K562 (cell line): Measurements from ENCODE around the gene NACC1. TPM values are rescaled to one million over a fixed set of nuclear protein-coding genes. Genes with fewer than 3 reads are reported as not detected.
A peak's percentile ranks its signal among the peaks of the same experiment; 100 is the strongest.

Experiments used
- ADNP ChIP-seq: fragments of 200-800 bp; sonication (Bioruptor generic); IDR thresholded peaks from 2 replicates; pipeline ENCODE4 v1.6.1; 2016; ENCODE audit warnings: missing genetic modification characterization, missing compliant biosample characterization
- CBX8 ChIP-seq: fragments of 200-600 bp; sonication (generic); IDR thresholded peaks from 2 replicates; pipeline ENCODE4 v1.6.1; 2012; ENCODE audit warnings: borderline replicate concordance, mixed run types, low read depth, mild to moderate bottlenecking, moderate library complexity, mixed read lengths, low read length, control low read depth, inconsistent platforms; ENCODE audit not compliant: poor library complexity, severe bottlenecking; ENCODE audit errors: extremely low read depth
- DPF2 ChIP-seq: fragments of 450-650 bp; IDR thresholded peaks from 2 replicates; pipeline ENCODE4 v1.6.1; 2016
- FOXP1 ChIP-seq: sonication (generic); formaldehyde crosslinking; IDR thresholded peaks from 2 replicates; pipeline ENCODE4 v1.8.0; 2022; ENCODE audit warnings: mild to moderate bottlenecking, missing genetic modification reagents
- FUS ChIP-seq: fragments of 200-400 bp; formaldehyde crosslinking; optimal IDR thresholded peaks from 2 replicates; pipeline ENCODE3; 2017; ENCODE audit warnings: low read depth, low read length
- LCOR ChIP-seq: sonication (generic); formaldehyde crosslinking; IDR thresholded peaks from 2 replicates; pipeline ENCODE4 v1.8.0; 2022; ENCODE audit warnings: mild to moderate bottlenecking, missing genetic modification reagents
- MXI1 ChIP-seq: IDR thresholded peaks from 2 replicates; pipeline ENCODE4 v1.6.1; 2011; ENCODE audit warnings: low read depth, mild to moderate bottlenecking, improper control_type of control experiment, low read length
- NCOA6 ChIP-seq: fragments of 450-650 bp; IDR thresholded peaks from 2 replicates; pipeline ENCODE4 v1.6.1; 2017; ENCODE audit warnings: mild to moderate bottlenecking
- NR0B1 ChIP-seq: fragments of 450-650 bp; IDR thresholded peaks from one replicate; pipeline ENCODE4 v1.6.1; 2018; ENCODE audit warnings: mild to moderate bottlenecking, moderate library complexity; ENCODE audit not compliant: partially characterized antibody
- POLR2AphosphoS5 ChIP-seq: IDR thresholded peaks from 2 replicates; pipeline ENCODE4 v1.6.1; 2011; ENCODE audit warnings: mild to moderate bottlenecking, low read depth, low read length, moderate library complexity; ENCODE audit not compliant: control insufficient read depth, insufficient read depth
- RAD21 ChIP-seq, 2 experiments: fragments of 250-450 bp in 1 of 2; fragments of 450-650 bp in 1 of 2; sonication (Bioruptor Pico) in 1 of 2; formaldehyde crosslinking in 1 of 2; IDR thresholded peaks in 1 of 2; conservative IDR thresholded peaks in 1 of 2; 2 replicates each; pipeline versions ENCODE4 v1.4.0 to v1.8.0; 2020 to 2022; ENCODE audit warnings: mild to moderate bottlenecking in 2 of 2, moderate library complexity in 1 of 2
- STAT5B ChIP-seq: fragments of 250-450 bp; sonication (Bioruptor Pico); IDR thresholded peaks from 2 replicates; pipeline ENCODE4 v1.8.0; 2021; ENCODE audit warnings: mild to moderate bottlenecking, inconsistent platforms
- TFE3 ChIP-seq: fragments of 450-650 bp; formaldehyde crosslinking; IDR thresholded peaks from 2 replicates; pipeline ENCODE4 v1.4.0; 2020; ENCODE audit warnings: mild to moderate bottlenecking, mixed read lengths
- TRIM28 ChIP-seq: fragments of 450-650 bp; IDR thresholded peaks from 2 replicates; pipeline ENCODE4 v1.6.1; 2017
- ZBTB8A ChIP-seq: fragments of 450-650 bp; IDR thresholded peaks from 2 replicates; pipeline ENCODE4 v1.6.1; 2018; ENCODE audit warnings: mild to moderate bottlenecking, moderate library complexity; ENCODE audit not compliant: partially characterized antibody
- ZHX1 ChIP-seq: fragments of 150-350 bp; conservative IDR thresholded peaks from 2 replicates; pipeline ENCODE4 v1.6.1; 2014; ENCODE audit warnings: low read length
- ZNF121 ChIP-seq: sonication (generic); formaldehyde crosslinking; conservative IDR thresholded peaks from 2 replicates; pipeline ENCODE4 v1.8.0; 2022; ENCODE audit warnings: missing genetic modification reagents
- ZNF384 ChIP-seq: IDR thresholded peaks from 2 replicates; pipeline ENCODE4 v1.6.1; 2012; ENCODE audit warnings: low read depth, low read length, improper control_type of control experiment
- ZNF668 ChIP-seq: fragments of 250-450 bp; sonication (Bioruptor Pico); IDR thresholded peaks from 2 replicates; pipeline ENCODE4 v1.8.0; 2022; ENCODE audit warnings: mild to moderate bottlenecking, inconsistent platforms
- polyA plus RNA-seq, 8 experiments: library from polyadenylated mRNA; depleted of rRNA in 4 of 8; stranded (reverse) in 5 of 8; unstranded in 3 of 8; fragments of >200 nt; fragmentation: Nextera tagmentation in 2 of 8; fragmentation: Illumina TruSeq in 1 of 8; extraction: Ambion mirVana in 2 of 8; extraction: Trizol in 1 of 8; gene quantifications; 2 replicates each; pipeline versions ENCODE4 v1.2.1 to v1.2.3, GENCODE V29; 2011 to 2014; ENCODE audit warnings: inconsistent platforms in 1 of 8, missing spikeins in 1 of 8
- total RNA-seq, 7 experiments: library from RNA; depleted of rRNA in 6 of 7; stranded (reverse); fragments of >200 nt in 6 of 7; fragmentation: Illumina TruSeq in 2 of 7; extraction: Trizol in 2 of 7; gene quantifications; 2 replicates each; pipeline versions ENCODE4 v1.2.1 to v1.2.3, GENCODE V29; 2011 to 2021; ENCODE audit warnings: low replicate concordance in 1 of 7
- TF ChIP-seq, protein P1 (sequence below): fragments of 450-650 bp; IDR thresholded peaks from 2 replicates; pipeline ENCODE4 v1.6.1; 2018; ENCODE audit warnings: mild to moderate bottlenecking, low read depth; ENCODE audit not compliant: partially characterized antibody

Gene NACC1
- total and polyA plus RNA-seq, 9 of the 15 experiments (the other 6 are each of a cell fraction or from before 2014, with no cell fraction given), result 0.04 to 96.6 (median 25.8) TPM

- TF ChIP-seq TFE3, result no peak
- TF ChIP-seq POLR2AphosphoS5, result peak; percentile 63
- 0 out of 2 replicates have a peak, but pooled peaks have one; percentile 20 for TF ChIP-seq TRIM28
- no peak for TF ChIP-seq ZNF121
- TF ChIP-seq RAD21 (CRISPR knock-in tag; conservative IDR thresholded peaks at IDR 0.05 in 1 of 2, IDR thresholded peaks at IDR 0.05 in 1 of 2), result no peak
- peak; percentile 63; the same call in 1 of the 2 replicates for TF ChIP-seq LCOR (CRISPR knock-in tag)
- 0 out of 2 replicates have a peak, but pooled peaks have one; percentile 8 for TF ChIP-seq DPF2
- TF ChIP-seq, protein P1, sequence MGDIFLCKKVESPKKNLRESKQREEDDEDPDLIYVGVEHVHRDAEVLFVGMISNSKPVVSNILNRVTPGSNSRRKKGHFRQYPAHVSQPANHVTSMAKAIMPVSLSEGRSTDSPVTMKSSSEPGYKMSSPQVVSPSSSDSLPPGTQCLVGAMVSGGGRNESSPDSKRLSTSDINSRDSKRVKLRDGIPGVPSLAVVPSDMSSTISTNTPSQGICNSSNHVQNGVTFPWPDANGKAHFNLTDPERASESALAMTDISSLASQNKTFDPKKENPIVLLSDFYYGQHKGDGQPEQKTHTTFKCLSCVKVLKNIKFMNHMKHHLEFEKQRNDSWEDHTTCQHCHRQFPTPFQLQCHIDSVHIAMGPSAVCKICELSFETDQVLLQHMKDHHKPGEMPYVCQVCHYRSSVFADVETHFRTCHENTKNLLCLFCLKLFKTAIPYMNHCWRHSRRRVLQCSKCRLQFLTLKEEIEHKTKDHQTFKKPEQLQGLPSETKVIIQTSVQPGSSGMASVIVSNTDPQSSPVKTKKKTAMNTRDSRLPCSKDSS, result no peak
- TF ChIP-seq NCOA6, result no peak
- TF ChIP-seq ZHX1, result no peak
- TF ChIP-seq CBX8, result no peak
- no peak for TF ChIP-seq STAT5B (CRISPR knock-in tag)
- no peak for TF ChIP-seq ZBTB8A
- no peak for TF ChIP-seq ZNF668 (CRISPR knock-in tag)
- peak; percentile 22; the same call in 1 of the 2 replicates for TF ChIP-seq MXI1
- TF ChIP-seq ADNP (tag), result no peak
- no peak for TF ChIP-seq ZNF384
- no peak for TF ChIP-seq NR0B1
- TF ChIP-seq FUS, result no peak
- TF ChIP-seq FOXP1 (CRISPR knock-in tag), result 0 out of 2 replicates have a peak, but pooled peaks have one; percentile 46
These were observed 44.9 kb downstream of the NACC1 start (continued) for GRCh38 chr19:13162724-13163608.
